GM12878 (cell line): ENCODE measurements around the gene MARVELD2. TPM values are rescaled to one million over a fixed set of nuclear protein-coding genes. Genes with fewer than 3 reads are reported as not detected.

Experiments
- BACH1 ChIP-seq: fragments of 450-650 bp; IDR thresholded peaks from 2 replicates; pipeline ENCODE4 v1.6.1; 2017; ENCODE audit warnings: mild to moderate bottlenecking, borderline replicate concordance
- CUX1 ChIP-seq: IDR thresholded peaks from 2 replicates; pipeline ENCODE4 v1.6.1; 2012; ENCODE audit warnings: improper control_type of control experiment, low read depth, low read length; ENCODE audit not compliant: insufficient replicate concordance
- E2F4 ChIP-seq: IDR thresholded peaks from 2 replicates; pipeline ENCODE4 v1.6.1; 2012; ENCODE audit warnings: low read depth, low read length, improper control_type of control experiment
- E2F8 ChIP-seq: fragments of 450-650 bp; IDR thresholded peaks from 2 replicates; pipeline ENCODE4 v1.6.1; 2018; ENCODE audit warnings: mild to moderate bottlenecking, low read depth, moderate library complexity; ENCODE audit not compliant: partially characterized antibody
- E4F1 ChIP-seq: fragments of 450-650 bp; IDR thresholded peaks from 2 replicates; pipeline ENCODE4 v1.6.1; 2018; ENCODE audit warnings: borderline replicate concordance, mild to moderate bottlenecking; ENCODE audit not compliant: partially characterized antibody
- IRF5 ChIP-seq: fragments of 450-650 bp; IDR thresholded peaks from 2 replicates; pipeline ENCODE4 v1.6.1; 2017; ENCODE audit warnings: borderline replicate concordance
- MTA3 ChIP-seq: IDR thresholded peaks from 2 replicates; pipeline ENCODE4 v1.6.1; 2012; ENCODE audit warnings: low read length, inconsistent platforms, borderline replicate concordance
- NR2F1 ChIP-seq: fragments of 450-650 bp; conservative IDR thresholded peaks from 2 replicates; pipeline ENCODE4 v1.6.1; 2017; ENCODE audit warnings: mild to moderate bottlenecking
- RELB ChIP-seq: fragments of 450-650 bp; IDR thresholded peaks from 2 replicates; pipeline ENCODE4 v1.6.1; 2017; ENCODE audit warnings: low read depth, mild to moderate bottlenecking, moderate library complexity
- RUNX3 ChIP-seq: IDR thresholded peaks from 2 replicates; pipeline ENCODE4 v1.6.1; 2012; ENCODE audit warnings: low read length, inconsistent platforms
- TARDBP ChIP-seq: IDR thresholded peaks from 2 replicates; pipeline ENCODE4 v1.6.1; 2016; ENCODE audit warnings: borderline replicate concordance
- TCF12 ChIP-seq: IDR thresholded peaks from 2 replicates; pipeline ENCODE4 v1.6.1; 2011; ENCODE audit warnings: low read depth, mild to moderate bottlenecking, low read length
- ZNF274 ChIP-seq: IDR thresholded peaks from one replicate; pipeline ENCODE4 v1.8.0; 2011; ENCODE audit not compliant: insufficient read length, insufficient read depth
- ZZZ3 ChIP-seq: IDR thresholded peaks from 2 replicates; pipeline ENCODE4 v1.6.1; 2011; ENCODE audit warnings: low read depth; ENCODE audit not compliant: control insufficient read depth, insufficient read length
- polyA plus RNA-seq, 11 experiments: library from polyadenylated mRNA; depleted of rRNA in 4 of 11; unstranded in 6 of 11; stranded (reverse) in 5 of 11; fragments of >200 nt; fragmentation: Nextera tagmentation in 4 of 11; fragmentation: Illumina TruSeq in 1 of 11; extraction: Ambion mirVana in 4 of 11; extraction: Trizol in 1 of 11; gene quantifications; 1 replicate in 1 of 11; 2 replicates in 10 of 11; pipeline versions ENCODE4 v1.2.1 to v1.2.3, GENCODE V29; 2011 to 2016; ENCODE audit warnings: inconsistent platforms in 2 of 11, missing spikeins in 2 of 11, low read depth in 1 of 11
- total RNA-seq, 4 experiments: library from RNA; depleted of rRNA in 3 of 4; stranded (reverse); fragments of >200 nt in 3 of 4; fragmentation: Illumina TruSeq in 1 of 4; extraction: Trizol in 1 of 4; gene quantifications; 2 replicates each; pipeline versions ENCODE4 v1.2.1 to v1.2.3, GENCODE V29; 2013 to 2021

Gene MARVELD2
- total and polyA plus RNA-seq, 10 of the 15 experiments (the other 5 are each of a cell fraction or from before 2014, with no cell fraction given) = 0.37 to 6.2 (median 3.8) TPM

GRCh38 chr5:69493396-69494133 is 78.6 kb downstream of the MARVELD2 start (continued):
- TF ChIP-seq RELB (no peak), NR2F1 (peak; percentile 46), E2F8 (no peak), E2F4 (no peak), IRF5 (no peak), MTA3 (no peak; the same call in 1 of the 2 replicates), ZZZ3 (no peak), TCF12 (no peak), CUX1 (no peak), E4F1 (no peak), ZNF274 (no peak), BACH1 (peak; percentile 64; the same call in 1 of the 2 replicates), RUNX3 (peak; percentile 22; the same call in 1 of the 2 replicates), TARDBP (no peak)
